ENCODE data around the gene APOH.

DNA sequence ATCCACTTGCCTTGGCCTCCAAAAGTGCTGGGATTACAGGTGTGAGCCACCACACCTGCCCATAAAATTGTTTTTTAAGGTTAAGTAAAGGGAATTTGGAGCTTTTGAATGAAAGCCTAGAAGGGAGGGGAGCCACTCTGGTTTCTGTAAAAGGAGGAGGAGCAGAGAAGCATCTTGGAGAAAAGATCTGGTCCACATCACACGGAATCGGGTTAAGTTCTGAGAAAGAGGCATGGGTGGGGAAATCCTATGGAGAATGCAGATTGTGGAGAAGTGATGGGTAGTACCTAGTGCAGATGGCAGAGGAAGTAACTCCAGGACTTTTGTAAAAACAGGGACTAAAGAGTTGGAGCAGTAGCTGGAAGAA is 19.0 kb downstream of the APOH start:
- TF ChIP-seq, protein P1, sequence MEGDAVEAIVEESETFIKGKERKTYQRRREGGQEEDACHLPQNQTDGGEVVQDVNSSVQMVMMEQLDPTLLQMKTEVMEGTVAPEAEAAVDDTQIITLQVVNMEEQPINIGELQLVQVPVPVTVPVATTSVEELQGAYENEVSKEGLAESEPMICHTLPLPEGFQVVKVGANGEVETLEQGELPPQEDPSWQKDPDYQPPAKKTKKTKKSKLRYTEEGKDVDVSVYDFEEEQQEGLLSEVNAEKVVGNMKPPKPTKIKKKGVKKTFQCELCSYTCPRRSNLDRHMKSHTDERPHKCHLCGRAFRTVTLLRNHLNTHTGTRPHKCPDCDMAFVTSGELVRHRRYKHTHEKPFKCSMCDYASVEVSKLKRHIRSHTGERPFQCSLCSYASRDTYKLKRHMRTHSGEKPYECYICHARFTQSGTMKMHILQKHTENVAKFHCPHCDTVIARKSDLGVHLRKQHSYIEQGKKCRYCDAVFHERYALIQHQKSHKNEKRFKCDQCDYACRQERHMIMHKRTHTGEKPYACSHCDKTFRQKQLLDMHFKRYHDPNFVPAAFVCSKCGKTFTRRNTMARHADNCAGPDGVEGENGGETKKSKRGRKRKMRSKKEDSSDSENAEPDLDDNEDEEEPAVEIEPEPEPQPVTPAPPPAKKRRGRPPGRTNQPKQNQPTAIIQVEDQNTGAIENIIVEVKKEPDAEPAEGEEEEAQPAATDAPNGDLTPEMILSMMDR (IDR thresholded peaks at IDR 0.05; ENCODE audit: low read depth, low read length), result no peak
- TF ChIP-seq POLR2A (IDR thresholded peaks at IDR 0.05; ENCODE audit: extremely low read depth, insufficient read length), result no peak
- TF ChIP-seq, protein P2, sequence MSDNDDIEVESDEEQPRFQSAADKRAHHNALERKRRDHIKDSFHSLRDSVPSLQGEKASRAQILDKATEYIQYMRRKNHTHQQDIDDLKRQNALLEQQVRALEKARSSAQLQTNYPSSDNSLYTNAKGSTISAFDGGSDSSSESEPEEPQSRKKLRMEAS (IDR thresholded peaks at IDR 0.05; ENCODE audit: low read depth, low read length), result no peak
